Activated T-cell treated with anti-CD3 and anti-CD28 coated beads, Interleukin-2, amount 50 U/mL, for 24 hours (primary cell): ENCODE data around the gene GAS6.
"Not testable (repeated sequence)": the region's sequence is repeated elsewhere in the genome, so short reads cannot be mapped to it uniquely, and the experiment has no call there.

Source experiments
- DNase-seq: peaks from one replicate; pipeline ENCODE4 v3.0.0-alpha.2; 2020
- H3K27ac Mint-ChIP-seq: 2 replicates; pipeline ENCODE4 v1.8.0; 2020; ENCODE audit warnings: mild to moderate bottlenecking, mixed read lengths
- H3K27me3 Mint-ChIP-seq: 2 replicates; pipeline ENCODE4 v1.8.0; 2020; ENCODE audit warnings: mixed read lengths
- H3K36me3 Mint-ChIP-seq: 2 replicates; pipeline ENCODE4 v1.8.0; 2020; ENCODE audit warnings: low read depth, mixed read lengths
- H3K4me1 Mint-ChIP-seq: 2 replicates; pipeline ENCODE4 v1.8.0; 2020; ENCODE audit warnings: low read depth, mixed read lengths
- H3K4me3 Mint-ChIP-seq: 2 replicates; pipeline ENCODE4 v1.8.0; 2020; ENCODE audit warnings: mild to moderate bottlenecking, moderate library complexity, mixed read lengths
- H3K9me3 Mint-ChIP-seq: 2 replicates; pipeline ENCODE4 v1.8.0; 2020; ENCODE audit warnings: mixed read lengths

Gene GAS6

GRCh38 chr13:113881614-113882266 is 17.9 kb upstream of the GAS6 start:
- DNase-seq: no peak
- H3K4me1 Mint-ChIP-seq: peaks cover 24% of the 10 kb centered on the region
- H3K9me3 Mint-ChIP-seq: no peaks in the 10 kb centered on the region
- no peak overlapping the region for H3K4me3 Mint-ChIP-seq
- no peak overlapping the region for H3K27ac Mint-ChIP-seq
- H3K27me3 Mint-ChIP-seq: peaks cover 4% of the 10 kb centered on the region
- no peaks in the 10 kb centered on the region for H3K36me3 Mint-ChIP-seq

- H3K9me3 Mint-ChIP-seq: no peaks in the 10 kb centered on the region
- H3K27ac Mint-ChIP-seq: no peak overlapping the region
- H3K27me3 Mint-ChIP-seq: no peaks in the 10 kb centered on the region
- DNase-seq: no peak
- no peaks in the 10 kb centered on the region for H3K36me3 Mint-ChIP-seq
- H3K4me3 Mint-ChIP-seq: no peak overlapping the region
- H3K4me1 Mint-ChIP-seq: peaks cover 24% of the 10 kb centered on the region
Observed at GRCh38 chr13:113880651-113881611, 17.1 kb upstream of the GAS6 start.

GRCh38 chr13:113879494-113880360 is 15.9 kb upstream of the GAS6 start:
- H3K36me3 Mint-ChIP-seq: no peaks in the 10 kb centered on the region
- peaks cover 28% of the 10 kb centered on the region for H3K4me1 Mint-ChIP-seq
- no peak for DNase-seq
- H3K9me3 Mint-ChIP-seq: no peaks in the 10 kb centered on the region
- H3K27me3 Mint-ChIP-seq: no peaks in the 10 kb centered on the region
- no peak overlapping the region for H3K27ac Mint-ChIP-seq
- no peak overlapping the region for H3K4me3 Mint-ChIP-seq

- Mint-ChIP-seq H3K4me1 (peaks cover 28% of the 10 kb centered on the region), H3K4me3 (no peak overlapping the region), H3K27ac (no peak overlapping the region), H3K27me3 (no peaks in the 10 kb centered on the region), H3K36me3 (no peaks in the 10 kb centered on the region), H3K9me3 (no peaks in the 10 kb centered on the region)
- DNase-seq: no peak
Observed at GRCh38 chr13:113879017-113879416, 15.1 kb upstream of the GAS6 start.

- Mint-ChIP-seq H3K27me3 (peaks cover 8% of the 10 kb centered on the region), H3K9me3 (no peaks in the 10 kb centered on the region), H3K4me3 (no peak overlapping the region), H3K27ac (peak overlapping the region; percentile 29), H3K36me3 (no peaks in the 10 kb centered on the region), H3K4me1 (peaks cover 21% of the 10 kb centered on the region)
- no peak for DNase-seq
Observed at GRCh38 chr13:113877149-113877990, 13.5 kb upstream of the GAS6 start.

GRCh38 chr13:113876346-113877148 is 12.7 kb upstream of the GAS6 start:
- no peak overlapping the region for H3K4me3 Mint-ChIP-seq
- peaks cover 13% of the 10 kb centered on the region for H3K4me1 Mint-ChIP-seq
- no peaks in the 10 kb centered on the region for H3K9me3 Mint-ChIP-seq
- peaks cover 13% of the 10 kb centered on the region for H3K27me3 Mint-ChIP-seq
- H3K36me3 Mint-ChIP-seq: no peaks in the 10 kb centered on the region
- DNase-seq: no peak
- peak overlapping the region; percentile 63 for H3K27ac Mint-ChIP-seq

GRCh38 chr13:113875837-113876281 is 12.0 kb upstream of the GAS6 start:
- H3K9me3 Mint-ChIP-seq: no peaks in the 10 kb centered on the region
- peak overlapping the region; percentile 71 for H3K27ac Mint-ChIP-seq
- H3K27me3 Mint-ChIP-seq: peaks cover 14% of the 10 kb centered on the region
- H3K4me3 Mint-ChIP-seq: no peak overlapping the region
- DNase-seq: no peak
- no peaks in the 10 kb centered on the region for H3K36me3 Mint-ChIP-seq
- peaks cover 6% of the 10 kb centered on the region for H3K4me1 Mint-ChIP-seq

- Mint-ChIP-seq H3K4me1 (peaks cover 4% of the 10 kb centered on the region), H3K27ac (peak overlapping the region; percentile 71), H3K4me3 (no peak overlapping the region), H3K9me3 (no peaks in the 10 kb centered on the region), H3K36me3 (no peaks in the 10 kb centered on the region), H3K27me3 (peaks cover 14% of the 10 kb centered on the region)
- no peak for DNase-seq
Observed at GRCh38 chr13:113875429-113875815, 11.5 kb upstream of the GAS6 start.

- Mint-ChIP-seq H3K27ac (no peak overlapping the region), H3K36me3 (no peaks in the 10 kb centered on the region), H3K4me1 (peaks cover 4% of the 10 kb centered on the region), H3K9me3 (no peaks in the 10 kb centered on the region), H3K27me3 (peaks cover 17% of the 10 kb centered on the region), H3K4me3 (no peak overlapping the region)
- DNase-seq: no peak
Observed at GRCh38 chr13:113874579-113875428, 10.9 kb upstream of the GAS6 start.

GRCh38 chr13:113874177-113874576 is 10.3 kb upstream of the GAS6 start:
- Mint-ChIP-seq H3K4me1 (peaks cover 4% of the 10 kb centered on the region), H3K27me3 (peaks cover 17% of the 10 kb centered on the region), H3K36me3 (no peaks in the 10 kb centered on the region), H3K4me3 (no peak overlapping the region), H3K9me3 (no peaks in the 10 kb centered on the region), H3K27ac (no peak overlapping the region)
- no peak for DNase-seq

GRCh38 chr13:113869263-113869662 is 5.4 kb upstream of the GAS6 start:
- Mint-ChIP-seq H3K4me3 (no peak overlapping the region), H3K9me3 (no peaks in the 10 kb centered on the region), H3K4me1 (peaks cover 5% of the 10 kb centered on the region), H3K27me3 (peaks cover 52% of the 10 kb centered on the region), H3K27ac (no peak overlapping the region), H3K36me3 (no peaks in the 10 kb centered on the region)
- no peak for DNase-seq

- not testable (repeated sequence) for H3K27ac Mint-ChIP-seq, DNase-seq, H3K9me3 Mint-ChIP-seq, H3K4me1 Mint-ChIP-seq, H3K4me3 Mint-ChIP-seq, H3K36me3 Mint-ChIP-seq
- H3K27me3 Mint-ChIP-seq: peaks cover 52% of the 10 kb centered on the region
Observed at GRCh38 chr13:113867913-113868312, 4.0 kb upstream of the GAS6 start.
